Astrocyte of the cerebellum (primary cell): ENCODE data around the gene RPSA.
A peak's percentile ranks its signal among the peaks of the same experiment; 100 is the strongest.

ENCODE experiments used
- DNase-seq: peaks from one replicate; pipeline ENCODE4 v3.0.0-alpha.2; 2011; ENCODE audit warnings: low read depth
- H3K4me3 ChIP-seq: 2 replicates; pipeline ENCODE4 v1.5.1; 2011; ENCODE audit warnings: mild to moderate bottlenecking, low read depth, low read length, moderate library complexity
- CTCF ChIP-seq: IDR thresholded peaks from 2 replicates; pipeline ENCODE4 v1.5.1; 2012; ENCODE audit warnings: low read length, low read depth, moderate library complexity, mild to moderate bottlenecking; ENCODE audit errors: missing control alignments
- in situ Hi-C: cut with HindIII; loops from 2 replicates; pipeline ENCODE4 v1.10.0; 2017; ENCODE audit warnings: low sequenced_read_pairs

The RPSA gene

GRCh38 chr3:39388741-39389248 is 17.7 kb upstream of the RPSA start:
- no peak overlapping the region for H3K4me3 ChIP-seq
- in situ Hi-C loops = no loop called here
- DNase-seq = no peak
- no peak for TF ChIP-seq CTCF

- TF ChIP-seq CTCF = no peak
- in situ Hi-C loops = no loop called here
- DNase-seq = no peak
- H3K4me3 ChIP-seq = no peak overlapping the region
These were observed 16.3 kb upstream of the RPSA start for GRCh38 chr3:39390181-39390580.

GRCh38 chr3:39396690-39397089 is 9.8 kb upstream of the RPSA start:
- no peak for DNase-seq
- no peak overlapping the region for H3K4me3 ChIP-seq
- TF ChIP-seq CTCF = no peak
- in situ Hi-C loops = no loop called here

- no peak for DNase-seq
- in situ Hi-C loops = no loop called here
- no peak for TF ChIP-seq CTCF
- H3K4me3 ChIP-seq = no peak overlapping the region
These were observed 7.8 kb upstream of the RPSA start for GRCh38 chr3:39398700-39399099.

- no peak for DNase-seq
- no peak overlapping the region for H3K4me3 ChIP-seq
- in situ Hi-C loops = no loop called here
- no peak for TF ChIP-seq CTCF
These were observed 4.5 kb upstream of the RPSA start for GRCh38 chr3:39401983-39402382.

- H3K4me3 ChIP-seq = peak overlapping the region; percentile 90
- DNase-seq = no peak
- in situ Hi-C loops = no loop called here
- TF ChIP-seq CTCF = no peak
These were observed 1.4 kb upstream of the RPSA start for GRCh38 chr3:39404943-39405686.
